Measurements from ENCODE around the gene DNAAF5. TPM values are rescaled to one million over a fixed set of nuclear protein-coding genes. Genes with fewer than 3 reads are reported as not detected.

DNAAF5 gene
- total RNA-seq (2014; rRNA removed; shearing (Covaris generic)), result 37.1 and 41.5 TPM in 2 replicates
- 49.8 and 64.4 TPM in 2 replicates for polyA plus RNA-seq (2014; cell fraction: nucleus; rRNA removed)

- DNase-seq (ENCODE audit: extremely low read depth, low read depth), result peak; percentile 80
These were observed at the start of gene DNAAF5 for GRCh38 chr7:726084-726853. Gene DNAAF5, plus strand, starts transcription at chr7:726699. Its CDS starts 22 bp downstream, at chr7:726721.

GRCh38 chr7:676972-677385, 49.5 kb upstream of the DNAAF5 start:
- DNase-seq (ENCODE audit: extremely low read depth, low read depth), result no peak

GRCh38 chr7:680411-681127, 45.9 kb upstream of the DNAAF5 start:
- DNase-seq (ENCODE audit: extremely low read depth, low read depth), result no peak

GRCh38 chr7:681551-682307, 44.8 kb upstream of the DNAAF5 start:
- no peak for DNase-seq (ENCODE audit: extremely low read depth, low read depth)

- no peak for DNase-seq (ENCODE audit: extremely low read depth, low read depth)
These were observed 43.7 kb upstream of the DNAAF5 start for GRCh38 chr7:682810-683209.

GRCh38 chr7:683526-684205, 42.8 kb upstream of the DNAAF5 start:
- DNase-seq (ENCODE audit: extremely low read depth, low read depth), result no peak

GRCh38 chr7:684416-684815, 42.1 kb upstream of the DNAAF5 start:
- DNase-seq (ENCODE audit: extremely low read depth, low read depth), result no peak

GRCh38 chr7:685540-685939, 41.0 kb upstream of the DNAAF5 start:
- DNase-seq (ENCODE audit: extremely low read depth, low read depth), result no peak

- no peak for DNase-seq (ENCODE audit: extremely low read depth, low read depth)
These were observed 35.8 kb upstream of the DNAAF5 start for GRCh38 chr7:690478-691360.

- DNase-seq (ENCODE audit: extremely low read depth, low read depth), result no peak
These were observed 35.0 kb upstream of the DNAAF5 start for GRCh38 chr7:691361-692045.

GRCh38 chr7:693280-693679, 33.2 kb upstream of the DNAAF5 start:
- DNase-seq (ENCODE audit: extremely low read depth, low read depth), result no peak

- DNase-seq (ENCODE audit: extremely low read depth, low read depth), result no peak
These were observed 30.1 kb upstream of the DNAAF5 start for GRCh38 chr7:696426-696811.

GRCh38 chr7:696812-697551, 29.5 kb upstream of the DNAAF5 start:
- DNase-seq (ENCODE audit: extremely low read depth, low read depth), result no peak

GRCh38 chr7:698515-699475, 27.7 kb upstream of the DNAAF5 start:
- no peak for DNase-seq (ENCODE audit: extremely low read depth, low read depth)

GRCh38 chr7:699476-700170, 26.9 kb upstream of the DNAAF5 start:
- DNase-seq (ENCODE audit: extremely low read depth, low read depth), result no peak

GRCh38 chr7:701086-701671, 25.3 kb upstream of the DNAAF5 start:
- no peak for DNase-seq (ENCODE audit: extremely low read depth, low read depth)

Measured in NCI-H460 (cell line).